ENCODE data around the gene PTPN23.
A peak's percentile ranks its signal among the peaks of the same experiment; 100 is the strongest.

The PTPN23 gene

DNA sequence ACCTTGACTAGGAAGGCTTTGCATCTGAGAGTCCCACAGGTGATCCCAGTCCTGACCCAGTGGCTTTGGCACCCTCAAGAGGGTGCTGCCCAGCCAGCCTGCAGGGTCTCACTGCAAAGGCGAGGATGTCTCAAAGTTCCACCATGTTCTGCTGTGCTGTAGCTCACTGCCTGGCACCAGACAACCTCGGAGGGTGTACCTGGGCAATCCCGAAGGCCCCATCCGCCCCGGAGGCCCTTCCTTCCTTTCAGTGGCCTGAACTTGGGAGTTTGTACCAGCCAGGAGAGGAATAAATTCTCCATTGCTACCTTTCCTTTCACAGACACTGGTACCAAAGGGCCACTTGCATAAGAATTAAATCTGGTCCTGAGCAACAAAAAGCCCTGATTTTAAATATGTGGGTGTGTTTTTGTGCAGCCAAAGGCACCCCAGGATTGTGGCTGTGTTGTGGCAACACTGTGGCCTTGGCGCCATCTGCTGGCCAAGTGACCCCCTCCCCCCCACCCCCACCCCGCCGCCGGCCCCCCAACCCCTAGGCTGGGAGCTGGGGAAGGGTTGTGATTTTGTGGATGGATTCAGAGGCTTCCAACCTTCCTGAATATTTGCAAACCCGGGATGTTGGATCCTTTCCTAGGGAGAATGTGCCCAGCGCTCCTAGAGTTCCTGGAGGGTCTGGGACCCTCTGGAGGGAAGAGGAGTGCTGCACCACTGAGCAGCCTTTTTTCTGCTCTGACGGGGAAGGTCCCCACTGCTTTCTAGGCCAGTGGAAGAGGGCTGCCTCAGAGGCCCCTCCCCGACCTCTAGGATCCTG, 9.7 kb upstream of the PTPN23 start:
- peak; percentile 19 for DNase-seq

DNA sequence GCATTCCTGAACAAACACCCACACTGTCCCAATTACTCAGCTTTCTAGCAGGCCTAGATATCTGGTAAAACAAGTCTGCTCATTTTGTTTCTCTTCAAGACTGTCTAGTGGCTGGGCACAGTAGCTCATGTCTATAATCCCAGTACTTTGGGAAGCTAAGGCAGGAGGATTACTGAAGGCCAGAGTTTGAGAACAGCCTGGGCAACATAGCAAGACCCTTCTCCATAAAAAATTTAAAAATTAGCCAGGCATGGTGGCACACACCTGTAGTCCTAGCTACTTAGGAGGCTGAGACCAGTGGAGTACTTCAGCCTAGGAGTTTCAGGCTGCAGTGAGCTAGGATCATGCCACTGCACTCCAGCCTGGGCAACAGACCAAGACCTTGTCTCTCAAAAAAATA, 6.2 kb upstream of the PTPN23 start:
- DNase-seq, result no peak

DNA sequence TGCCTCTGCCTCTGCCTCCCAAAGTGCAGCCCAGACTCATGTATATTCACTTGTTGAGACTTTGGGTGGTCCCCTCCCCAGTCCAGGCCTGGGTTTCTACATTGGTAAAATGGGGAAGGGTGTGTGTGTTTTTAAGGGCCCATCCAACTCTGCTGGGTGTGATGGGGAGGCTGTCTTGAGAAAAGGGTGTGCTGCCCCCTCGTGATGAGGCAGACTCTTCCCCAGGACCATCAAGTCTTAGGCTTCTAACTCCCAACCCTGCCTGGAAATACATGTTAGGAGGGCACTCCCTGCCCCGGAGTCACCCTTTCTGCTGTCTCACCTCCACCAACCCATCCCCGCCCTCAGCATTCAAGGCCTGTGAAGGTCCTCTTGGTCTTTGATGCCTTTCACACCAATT, 4.4 kb upstream of the PTPN23 start:
- no peak for DNase-seq

DNA sequence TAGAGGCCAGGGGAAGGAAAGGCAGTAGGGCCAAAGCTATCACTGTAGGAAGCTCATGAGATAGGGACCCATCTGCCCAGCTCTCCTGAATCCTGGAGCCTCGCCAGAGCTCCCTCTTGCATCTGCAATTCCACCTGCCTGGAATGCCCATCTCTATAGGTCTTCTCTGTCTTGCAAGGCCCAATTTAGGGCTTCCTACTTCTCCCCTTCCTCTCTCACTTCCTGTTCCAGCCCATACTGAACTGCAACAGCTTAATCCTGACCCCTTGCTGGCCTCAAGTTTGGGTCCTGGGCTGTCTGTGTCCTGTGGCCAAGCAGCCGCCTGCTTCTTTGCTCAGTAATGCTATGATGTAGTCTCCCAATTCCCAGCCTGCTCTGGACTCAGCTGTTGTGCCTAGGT, 3.6 kb upstream of the PTPN23 start:
- DNase-seq, result no peak

DNA sequence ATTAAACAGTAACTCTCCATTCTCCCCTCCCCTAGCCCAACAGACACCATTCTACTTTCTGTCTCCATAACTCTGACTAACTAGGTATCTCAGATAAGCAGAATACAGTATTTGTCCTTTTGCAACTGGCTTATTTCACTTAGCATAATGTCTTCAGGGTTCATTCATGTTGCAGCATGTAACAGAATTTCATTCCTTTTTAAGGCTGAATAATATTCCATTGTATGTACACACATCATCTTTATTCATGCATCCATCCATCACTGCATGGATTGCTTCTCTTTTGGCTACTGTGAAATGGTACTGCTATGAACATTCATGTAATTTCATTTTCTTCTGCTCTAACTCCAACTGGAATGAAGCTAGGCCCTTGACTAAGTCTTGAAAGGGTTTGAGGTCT, 2.0 kb upstream of the PTPN23 start:
- DNase-seq, result no peak

DNA sequence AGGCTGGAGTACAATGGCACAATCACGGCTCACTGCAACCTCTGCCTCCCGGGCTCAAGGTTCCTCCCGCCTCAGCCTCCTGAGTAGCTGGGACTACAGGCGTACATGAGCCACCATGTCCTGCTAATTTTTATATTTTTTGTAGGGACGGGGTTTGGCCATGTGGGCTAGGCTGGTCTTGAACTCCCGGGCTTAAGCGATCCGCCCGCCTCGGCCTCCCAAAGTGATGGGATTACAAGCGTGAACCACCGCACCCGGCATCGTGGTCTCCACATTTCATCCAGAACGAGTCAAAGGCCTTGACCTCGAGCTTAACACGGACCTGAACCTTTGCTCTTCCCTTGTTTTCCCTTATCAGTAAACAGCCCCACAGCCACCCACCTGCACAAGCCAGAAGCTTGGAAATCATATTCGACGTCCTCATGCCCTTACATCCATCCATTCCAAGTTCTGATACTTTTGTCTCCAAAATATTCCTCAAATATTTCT, 1.4 kb upstream of the PTPN23 start:
- DNase-seq, result no peak

DNA sequence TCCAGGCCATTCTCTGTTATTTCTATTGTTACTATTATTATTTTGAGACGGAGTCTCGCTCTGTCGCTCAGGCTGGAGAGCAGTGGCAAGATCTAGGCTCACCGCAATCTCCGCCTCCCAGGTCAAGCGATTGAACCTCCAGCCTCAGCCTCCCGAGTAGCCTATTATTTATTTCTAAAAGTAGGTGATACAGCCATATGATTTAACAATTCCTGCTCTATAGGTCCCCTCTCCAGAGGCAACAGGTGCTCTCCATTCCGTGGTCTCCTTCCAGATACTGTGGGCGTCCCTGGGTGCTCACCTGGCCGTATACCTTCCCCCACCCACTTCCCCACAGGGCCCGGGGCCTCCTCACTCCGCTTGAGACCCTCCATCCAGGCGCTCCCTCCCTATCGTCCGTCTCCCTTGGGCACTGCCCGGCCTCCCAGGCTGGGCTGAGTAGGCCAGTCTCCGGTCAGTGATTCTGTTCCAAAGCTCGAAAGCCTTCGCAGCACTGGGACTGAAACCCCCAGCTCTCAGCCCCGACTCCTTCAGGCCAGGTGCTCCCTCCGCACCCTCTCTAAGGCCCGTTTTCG, 708 bp upstream of the PTPN23 start:
- DNase-seq, result no peak

DNA sequence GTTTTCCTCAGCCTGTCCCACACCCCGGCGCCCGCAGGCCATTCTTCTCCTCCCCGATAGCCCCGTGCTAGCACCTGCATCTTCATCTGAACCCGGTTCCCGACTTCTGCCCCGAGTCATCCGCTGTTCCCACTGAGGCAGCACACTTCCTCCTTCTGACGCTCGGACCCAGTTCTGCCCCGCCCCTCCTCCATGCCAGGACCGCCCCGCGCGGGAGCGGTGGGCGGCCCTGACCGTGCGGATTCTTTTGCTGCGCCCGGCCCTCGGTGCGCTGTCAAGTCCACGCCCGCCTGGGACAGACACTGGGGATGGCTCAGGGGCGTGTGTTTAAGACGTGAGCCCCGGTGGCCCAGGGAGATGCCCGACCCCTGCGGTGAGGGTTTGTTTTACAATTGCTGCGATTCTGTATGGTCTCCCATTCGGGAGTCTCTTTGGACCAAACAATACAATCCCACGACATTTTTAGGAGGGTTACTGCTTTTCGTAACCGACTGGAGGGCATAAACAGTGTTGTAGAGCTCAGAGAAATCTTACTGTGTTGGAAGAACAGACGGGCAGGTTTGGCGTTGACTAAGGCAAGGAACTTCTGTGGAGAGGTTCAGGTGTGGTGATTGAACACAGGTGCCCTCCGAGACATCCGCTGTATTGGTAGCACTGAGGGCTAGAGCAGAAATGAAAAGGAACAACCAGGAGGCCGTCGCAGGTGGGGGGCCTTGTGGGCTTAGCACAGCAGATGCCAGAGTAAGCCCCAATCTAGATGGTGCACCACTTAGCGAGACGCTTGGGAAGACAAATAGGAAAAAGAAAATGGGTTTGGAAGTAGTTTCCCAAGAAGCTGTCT, 716 bp downstream of the PTPN23 start:
- DNase-seq, result peak; percentile 94

DNA sequence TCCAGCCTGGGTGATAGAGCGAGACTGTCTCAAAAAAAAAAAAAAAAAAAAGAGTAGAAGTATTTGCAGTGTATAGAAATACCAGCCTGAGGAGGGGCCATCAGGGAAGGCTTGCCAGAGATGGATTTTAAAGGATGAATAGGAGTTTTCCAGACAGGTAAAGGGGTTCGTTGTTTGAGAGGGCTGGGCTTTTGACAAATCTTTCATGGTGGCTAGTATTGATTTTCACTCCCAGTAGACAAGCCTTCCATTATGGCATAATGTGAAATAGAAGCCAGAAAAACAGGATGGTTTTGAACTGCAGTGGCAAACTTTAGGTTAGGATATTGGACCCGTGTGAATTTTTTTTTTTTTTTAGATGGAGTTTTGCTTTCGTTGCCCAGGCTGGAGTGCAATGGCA, 3.6 kb downstream of the PTPN23 start:
- no peak for DNase-seq

DNA sequence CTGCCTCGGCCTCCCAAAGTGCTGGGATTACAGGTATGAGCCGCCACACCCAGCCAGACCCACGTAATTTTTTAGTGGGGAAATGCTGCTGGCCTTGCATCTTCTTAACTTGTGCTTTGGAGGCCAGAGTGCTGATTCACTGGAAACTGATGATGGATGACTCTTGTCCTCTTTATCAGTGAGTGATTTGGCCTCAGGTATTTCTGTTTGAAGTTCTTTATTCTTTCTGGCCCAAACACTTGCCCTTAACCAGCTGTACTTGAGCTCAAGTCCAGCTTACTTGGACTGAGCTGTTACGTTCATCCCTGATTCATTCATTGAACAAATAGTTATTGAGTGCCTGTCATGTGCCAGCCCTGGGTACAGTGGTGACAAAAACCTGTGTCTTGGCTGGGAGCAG, 4.2 kb downstream of the PTPN23 start:
- no peak for DNase-seq

DNA sequence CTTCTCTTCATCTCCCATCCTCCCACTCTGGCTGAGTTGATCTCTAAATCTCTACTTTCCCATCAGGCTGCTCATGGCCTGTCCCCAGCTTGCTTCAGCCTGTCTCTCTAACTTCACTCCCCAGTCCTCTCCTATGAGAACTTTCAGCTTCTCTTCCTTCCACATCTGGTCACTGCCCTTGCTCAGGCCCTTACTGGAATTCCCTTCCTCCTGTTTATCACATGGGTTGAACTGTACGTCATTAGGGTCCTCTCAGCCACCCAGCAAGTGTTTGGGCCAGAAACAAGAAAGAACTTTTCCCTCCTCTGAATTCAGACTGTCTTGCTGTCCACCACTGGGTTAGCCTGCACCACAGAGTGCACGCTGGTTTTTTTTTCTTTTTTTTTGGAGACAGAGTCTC, 5.0 kb downstream of the PTPN23 start:
- no peak for DNase-seq

DNA sequence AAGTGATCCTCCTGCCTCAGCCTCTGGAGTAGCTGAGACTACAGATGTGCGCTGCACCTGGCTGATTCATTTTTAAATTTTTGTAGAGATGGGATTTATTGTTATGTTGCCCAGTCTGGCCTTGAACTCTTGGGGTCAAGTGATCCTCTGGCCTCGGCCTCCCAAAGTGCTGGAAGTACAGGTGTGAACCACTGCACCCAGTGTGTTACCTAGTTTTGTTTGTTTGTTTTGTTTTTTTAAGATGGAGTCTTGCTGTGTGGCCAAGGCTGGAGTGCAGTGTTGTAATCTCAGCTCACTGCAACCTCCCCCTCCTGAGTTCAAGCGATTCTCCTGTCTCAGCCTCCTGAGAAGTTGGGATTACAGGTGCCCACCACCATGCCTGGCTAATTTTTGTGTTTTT, 12.1 kb downstream of the PTPN23 start:
- DNase-seq, result no peak

DNA sequence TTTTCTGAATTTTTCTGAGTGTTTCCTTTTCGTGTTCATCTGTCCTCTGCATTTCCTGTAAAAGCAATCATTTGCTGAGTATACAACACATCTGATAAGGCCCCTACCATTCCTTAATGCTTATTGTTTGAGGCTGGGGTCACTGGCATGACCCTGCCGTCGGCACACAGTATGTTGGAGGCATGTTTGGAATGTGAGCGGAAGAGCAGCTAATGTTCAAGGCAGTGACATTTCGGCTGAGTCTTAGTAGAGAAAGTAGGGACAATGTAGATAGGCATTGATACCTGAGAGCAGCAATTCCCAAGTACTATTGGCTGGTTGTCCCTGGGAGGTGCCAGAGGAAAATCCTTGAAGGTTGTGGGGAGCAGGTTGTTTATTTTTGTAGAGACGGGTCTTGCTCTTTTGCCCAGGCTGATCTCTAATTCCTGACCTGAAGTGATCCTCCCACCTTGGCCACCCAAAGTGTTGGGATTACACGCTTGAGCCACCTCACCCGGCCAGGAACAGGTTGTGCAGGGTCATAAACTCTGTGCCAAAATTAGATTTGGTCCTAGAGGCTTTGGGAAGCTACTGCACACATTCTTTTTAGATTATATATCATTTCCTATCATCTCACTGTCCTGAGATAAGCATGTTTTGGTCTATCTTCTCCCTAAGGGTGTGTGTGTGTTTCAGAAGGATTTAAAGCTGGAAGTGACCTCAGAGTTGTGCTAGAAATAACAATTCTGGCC, 13.5 kb downstream of the PTPN23 start:
- no peak for DNase-seq

DNA sequence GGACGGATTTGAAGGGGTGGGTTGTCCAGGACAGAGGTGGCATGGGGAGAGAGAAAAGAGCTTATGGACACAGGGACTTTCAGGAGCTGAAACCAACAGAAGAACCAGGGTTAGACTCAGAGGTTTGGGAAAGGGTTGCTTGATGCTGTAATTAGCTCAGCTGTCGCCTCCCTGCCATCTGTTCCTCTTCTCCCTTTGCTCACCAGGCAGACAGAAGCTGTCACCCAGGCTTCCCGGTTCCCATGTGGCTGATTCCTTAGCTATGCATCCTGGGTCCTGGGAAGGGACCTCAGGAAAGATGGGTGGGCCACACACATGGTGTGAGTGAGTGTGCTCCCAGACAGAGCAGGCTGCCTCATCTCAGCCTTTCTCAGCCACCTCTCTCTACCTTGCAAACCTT, 14.1 kb downstream of the PTPN23 start:
- DNase-seq, result no peak

DNA sequence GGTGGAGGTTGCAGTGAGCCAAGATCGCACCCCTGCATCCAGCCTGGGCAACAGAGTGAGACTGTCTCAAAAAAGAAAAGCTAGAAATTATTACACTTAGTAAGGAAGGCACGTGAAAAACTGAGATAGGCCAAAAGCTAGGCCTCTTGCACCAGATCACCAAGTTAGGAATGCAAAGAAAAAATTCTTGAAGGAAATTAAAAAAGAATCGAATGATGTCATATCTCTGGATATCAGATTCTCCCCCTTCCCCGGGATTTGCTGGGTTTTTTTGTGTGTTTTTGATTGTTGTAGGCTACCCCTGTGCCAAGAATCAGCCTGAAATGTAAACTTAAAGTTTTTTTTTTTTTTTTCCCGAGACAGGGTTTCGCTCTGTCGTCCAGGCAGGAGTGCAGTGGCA, 17.4 kb downstream of the PTPN23 start:
- DNase-seq, result no peak

DNA sequence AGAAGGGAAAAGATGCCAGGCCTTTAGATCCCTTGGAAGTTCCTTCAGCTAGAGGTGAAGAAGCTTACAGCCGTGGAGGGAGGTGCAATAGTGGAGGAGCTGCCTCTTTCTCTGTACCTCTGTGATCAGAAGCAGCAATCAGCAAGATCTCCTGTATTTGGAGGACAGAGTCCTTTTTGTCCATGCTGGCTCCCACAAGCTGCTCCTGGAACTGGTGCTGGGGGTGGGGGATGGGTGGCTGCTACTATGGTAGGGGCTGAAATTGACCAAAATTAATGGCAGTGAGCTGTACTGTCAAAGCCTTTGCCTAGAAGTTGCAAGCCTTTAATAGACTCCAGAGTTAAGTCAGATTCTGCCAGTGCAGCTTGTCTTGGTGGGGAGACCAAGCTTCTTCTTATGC, 18.2 kb downstream of the PTPN23 start:
- no peak for DNase-seq

DNA sequence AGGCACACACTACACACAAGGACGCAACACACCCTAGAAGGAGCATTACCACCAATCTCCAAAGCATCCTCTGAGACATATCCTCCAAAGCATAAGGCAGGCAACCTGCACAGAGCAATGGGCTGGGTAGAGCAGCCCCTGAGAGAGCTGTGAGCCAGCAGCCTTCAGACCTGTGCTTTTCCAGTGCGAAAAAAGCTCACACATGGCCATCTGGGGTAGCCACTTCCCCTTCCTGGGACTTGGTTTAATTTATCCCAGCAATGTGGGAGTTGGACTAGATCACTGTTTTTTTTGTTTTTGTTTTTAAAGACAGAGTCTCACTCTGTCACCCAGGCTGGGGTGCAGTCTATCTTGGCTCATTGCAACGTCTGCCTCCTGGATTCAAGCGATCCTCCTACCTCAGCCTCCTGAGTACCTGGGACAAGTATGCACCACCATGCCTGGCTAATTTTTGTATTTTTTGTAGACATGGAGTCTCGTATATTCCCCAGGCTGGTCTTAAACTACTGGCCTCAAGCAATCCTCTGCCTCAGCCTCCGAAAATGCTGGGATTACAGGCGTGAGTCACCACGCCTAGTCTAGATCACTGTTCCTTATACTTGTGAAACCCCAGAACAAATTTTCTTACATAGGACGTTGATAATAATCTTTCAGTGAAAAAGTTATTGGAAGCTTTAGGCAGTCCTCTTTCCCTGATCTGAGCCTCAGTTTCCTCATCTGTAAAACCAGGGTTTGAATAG, 18.9 kb downstream of the PTPN23 start:
- DNase-seq, result no peak

DNA sequence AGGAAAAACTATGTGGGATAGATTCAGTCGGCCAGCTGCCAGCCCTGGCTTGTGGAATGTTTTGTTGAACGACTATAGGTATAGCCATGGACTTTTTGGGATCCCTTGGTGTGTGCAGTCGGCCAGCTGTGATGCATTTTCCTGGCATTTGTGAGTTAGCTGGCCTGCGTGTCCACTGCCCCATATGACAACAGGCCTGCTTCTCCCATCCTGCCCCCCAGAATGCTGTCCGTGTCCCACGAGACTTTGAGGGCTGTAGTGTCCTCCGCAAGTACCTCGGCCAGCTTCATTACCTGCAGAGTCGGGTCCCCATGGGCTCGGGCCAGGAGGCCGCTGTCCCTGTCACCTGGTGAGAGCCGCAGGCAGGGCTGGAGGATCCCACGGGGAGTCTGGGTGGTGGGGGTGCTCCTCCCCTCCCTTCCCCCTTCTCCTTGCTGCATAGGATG, 23.6 kb downstream of the PTPN23 start:
- no peak for DNase-seq

DNA sequence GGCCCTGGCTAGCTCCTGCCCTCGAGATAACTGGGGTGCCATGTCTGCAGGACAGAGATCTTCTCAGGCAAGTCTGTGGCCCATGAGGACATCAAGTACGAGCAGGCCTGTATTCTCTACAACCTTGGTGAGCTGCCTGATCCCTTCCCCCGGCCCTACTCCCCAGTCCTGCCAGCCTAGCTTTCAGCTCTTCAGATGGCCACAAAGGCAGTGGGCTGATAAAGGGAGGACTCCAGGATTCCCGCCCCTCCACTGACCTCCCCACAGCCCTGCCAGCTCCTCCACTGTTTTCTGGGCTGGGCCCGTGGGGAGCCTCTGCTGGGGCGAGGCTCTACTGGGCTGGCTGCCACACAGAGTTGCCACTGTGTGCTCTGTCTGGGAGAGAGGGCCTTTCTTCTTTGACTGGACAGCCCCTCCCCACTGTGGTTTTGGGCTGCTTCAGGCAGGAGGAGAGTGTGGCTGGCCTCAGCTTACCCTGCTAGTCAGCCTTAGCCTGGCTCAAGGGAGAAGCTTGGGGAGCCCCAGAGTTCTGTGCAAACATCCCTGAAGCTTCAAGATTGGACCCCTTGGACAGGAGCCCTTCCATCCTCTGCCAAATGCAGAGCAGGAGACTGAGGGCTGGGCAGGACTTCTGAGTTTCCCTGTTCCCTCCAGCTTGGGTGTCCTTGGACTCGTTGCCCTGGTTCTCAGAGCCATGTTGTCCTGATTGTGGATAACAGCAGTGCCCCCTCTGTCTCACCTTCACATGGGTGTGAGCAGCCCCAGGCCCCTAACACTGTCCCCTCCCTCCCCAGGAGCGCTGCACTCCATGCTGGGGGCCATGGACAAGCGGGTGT, 24.4 kb downstream of the PTPN23 start:
- peak; percentile 23 for DNase-seq

DNA sequence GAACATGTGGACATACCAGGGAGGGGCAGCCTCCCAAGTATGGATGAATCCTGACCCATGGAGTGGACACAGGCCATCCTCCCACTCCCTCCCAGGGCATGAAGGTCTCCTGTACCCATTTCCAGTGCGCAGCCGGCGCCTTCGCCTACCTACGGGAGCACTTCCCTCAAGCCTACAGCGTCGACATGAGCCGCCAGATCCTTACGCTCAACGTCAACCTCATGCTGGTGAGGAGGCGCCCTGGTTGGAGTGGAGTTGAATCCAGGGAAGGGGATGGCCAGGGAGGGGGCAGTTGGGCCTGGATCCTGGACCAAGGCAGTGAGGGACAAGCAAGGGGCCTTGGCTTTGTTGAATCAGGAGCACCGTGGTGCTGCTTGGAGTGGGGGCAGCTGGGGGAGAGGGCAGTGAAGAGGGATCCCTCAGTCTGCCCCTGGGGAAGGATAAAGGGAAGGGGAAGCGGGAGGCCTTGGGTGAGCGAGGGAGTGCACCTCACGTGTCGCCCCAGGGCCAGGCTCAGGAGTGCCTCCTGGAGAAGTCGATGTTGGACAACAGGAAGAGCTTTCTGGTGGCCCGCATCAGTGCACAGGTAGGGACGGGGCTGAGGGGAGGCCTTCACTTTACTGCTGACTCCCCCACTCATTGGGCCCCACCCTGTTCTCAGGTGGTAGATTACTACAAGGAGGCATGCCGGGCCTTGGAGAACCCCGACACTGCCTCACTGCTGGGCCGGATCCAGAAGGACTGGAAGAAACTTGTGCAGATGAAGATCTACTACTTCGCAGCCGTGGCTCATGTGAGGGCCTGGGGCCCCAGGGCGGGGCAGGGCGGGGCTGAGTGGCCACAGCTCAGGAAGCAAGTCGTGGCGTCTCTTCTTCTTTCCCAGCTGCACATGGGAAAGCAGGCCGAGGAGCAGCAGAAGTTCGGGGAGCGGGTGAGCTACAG, 25.3 kb downstream of the PTPN23 start:
- DNase-seq, result no peak

All from OCI-M1 (cell line).